GM11168 (cell line): ENCODE data around the gene ADARB1.

Source experiments
- in situ Hi-C: fragments of 300-500 bp; cut with MboI; formaldehyde crosslinking; loops from one replicate; pipeline ENCODE4 v1.12.0; 2022; ENCODE audit warnings: low sequenced_read_pairs; ENCODE audit not compliant: unreplicated experiment

The ADARB1 gene

GRCh38 chr21:45090966-45091365, 16.6 kb downstream of the ADARB1 start:
- in situ Hi-C loops, result no loop called here

DNA sequence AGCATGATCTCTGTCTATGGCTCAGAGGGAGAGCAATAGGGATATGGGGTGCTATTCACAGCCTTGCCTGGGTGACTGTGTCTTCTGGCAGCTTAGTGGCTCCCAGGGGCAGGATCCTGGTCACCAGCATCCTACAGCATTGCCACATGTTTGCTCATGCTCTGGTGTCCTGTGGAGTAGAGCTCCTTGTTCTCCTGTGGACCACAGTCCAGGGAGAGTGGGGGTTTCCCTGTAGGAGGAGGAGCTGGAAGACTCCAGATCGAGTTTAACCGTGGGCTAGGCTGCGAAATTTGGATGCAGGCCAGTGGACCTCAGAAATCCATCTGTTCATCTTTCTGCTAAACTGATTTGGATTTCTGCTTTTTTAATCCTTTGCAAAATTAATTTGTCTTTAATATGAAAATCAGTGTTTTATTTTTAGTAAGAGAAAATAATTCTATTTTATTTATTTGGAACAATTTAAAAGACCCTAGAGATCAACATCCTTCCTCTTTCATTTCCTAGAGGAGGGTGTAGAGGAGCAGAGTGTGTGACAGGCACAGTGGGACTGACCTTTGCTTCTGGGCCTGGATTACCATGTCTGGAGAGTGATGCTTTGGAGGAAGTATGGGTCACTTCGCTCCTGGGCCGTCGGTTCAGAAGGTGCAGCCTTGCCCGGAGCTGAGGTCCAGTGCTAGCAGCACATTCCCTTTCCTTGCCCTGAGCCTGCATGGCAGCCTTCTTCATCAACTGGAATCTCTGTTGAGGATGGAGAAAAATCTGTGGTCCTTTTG, 17.4 kb downstream of the ADARB1 start:
- in situ Hi-C loops, result no loop called here

- in situ Hi-C loops, result no loop called here
Observed at GRCh38 chr21:45093035-45093532, 18.7 kb downstream of the ADARB1 start.

DNA sequence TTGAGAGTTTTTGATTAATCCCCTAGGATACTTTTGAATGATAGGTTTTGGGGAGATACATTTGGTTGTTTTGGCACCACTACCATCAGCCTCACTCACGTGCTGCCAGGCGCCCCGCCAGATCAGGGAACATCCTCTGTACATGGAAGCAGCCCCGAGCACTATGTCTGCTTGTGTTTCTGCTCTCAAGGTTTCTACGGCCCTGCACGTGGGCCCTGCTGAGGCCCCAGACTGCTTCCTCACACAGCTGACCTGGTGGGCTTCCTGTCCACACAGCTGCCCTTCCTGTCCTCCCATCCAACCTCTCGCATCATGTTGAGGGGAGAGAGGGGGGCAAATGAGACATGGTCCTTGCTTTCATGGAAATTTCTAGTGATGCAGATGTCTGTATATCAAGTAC, 20.0 kb downstream of the ADARB1 start:
- in situ Hi-C loops, result no loop called here

GRCh38 chr21:45095505-45095904, 21.1 kb downstream of the ADARB1 start:
- in situ Hi-C loops, result loop anchor here (5.0 kb wide), 1 partner anchor 42 kb away; no protein-coding TSS in a partner anchor

DNA sequence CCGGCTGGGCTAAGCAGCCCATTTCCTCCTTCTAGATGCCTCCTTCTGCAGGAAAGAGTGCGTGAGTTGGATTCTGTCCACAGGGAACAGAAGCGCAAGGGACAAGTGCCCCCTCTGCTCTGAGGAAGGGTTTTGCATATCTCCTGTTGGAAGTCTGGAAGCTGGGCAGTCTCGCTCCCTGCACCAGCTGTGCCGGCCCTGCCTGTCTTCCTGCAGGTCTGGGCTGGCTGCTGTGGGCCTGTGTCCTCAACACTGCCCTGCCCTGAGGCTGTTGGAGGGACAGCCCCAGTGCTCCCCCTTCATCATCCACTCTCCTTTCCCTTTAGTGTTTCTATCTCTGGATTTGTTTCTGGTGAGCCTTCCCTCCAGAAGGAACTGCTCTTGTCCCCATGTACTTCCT, 21.8 kb downstream of the ADARB1 start:
- in situ Hi-C loops, result loop anchor here (5.0 kb wide), 1 partner anchor 41 kb away; no protein-coding TSS in a partner anchor

DNA sequence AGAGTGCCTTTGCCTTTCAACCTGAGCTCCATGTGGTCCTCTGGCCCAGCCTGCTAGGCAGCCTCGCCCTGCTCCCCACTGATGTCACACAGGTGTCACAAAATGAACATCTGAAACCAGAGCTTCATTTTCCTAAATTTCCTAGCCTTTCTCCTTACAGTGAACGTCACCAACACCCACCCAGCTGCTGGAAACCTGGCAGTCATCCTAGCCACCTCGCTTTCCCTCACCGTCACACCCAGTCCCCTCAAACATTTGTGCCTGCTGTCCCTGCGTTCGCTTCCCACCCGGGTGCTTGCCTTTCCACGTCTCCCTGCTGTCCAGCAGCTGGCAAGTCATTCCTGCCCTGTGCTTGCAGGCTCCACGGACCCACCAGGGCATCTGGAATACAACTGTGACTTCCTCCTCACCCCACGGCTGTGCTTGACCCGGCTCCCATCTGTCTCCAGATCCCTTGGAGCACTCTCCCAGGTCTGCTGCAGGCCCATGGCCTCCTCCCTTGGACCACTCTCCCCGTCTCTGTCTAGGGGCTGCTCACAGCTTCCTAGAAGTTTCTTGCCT, 23.5 kb downstream of the ADARB1 start:
- in situ Hi-C loops, result loop anchor here (5.0 kb wide), 1 partner anchor 39 kb away; no protein-coding TSS in a partner anchor

- in situ Hi-C loops, result loop anchor here (5.0 kb wide), 1 partner anchor 38 kb away; no protein-coding TSS in a partner anchor
Observed at GRCh38 chr21:45098867-45099266, 24.5 kb downstream of the ADARB1 start.

GRCh38 chr21:45099571-45099970, 25.2 kb downstream of the ADARB1 start:
- in situ Hi-C loops, result loop anchor here (5.0 kb wide), 1 partner anchor 38 kb away; no protein-coding TSS in a partner anchor

GRCh38 chr21:45100866-45101265, 26.5 kb downstream of the ADARB1 start:
- in situ Hi-C loops, result no loop called here

DNA sequence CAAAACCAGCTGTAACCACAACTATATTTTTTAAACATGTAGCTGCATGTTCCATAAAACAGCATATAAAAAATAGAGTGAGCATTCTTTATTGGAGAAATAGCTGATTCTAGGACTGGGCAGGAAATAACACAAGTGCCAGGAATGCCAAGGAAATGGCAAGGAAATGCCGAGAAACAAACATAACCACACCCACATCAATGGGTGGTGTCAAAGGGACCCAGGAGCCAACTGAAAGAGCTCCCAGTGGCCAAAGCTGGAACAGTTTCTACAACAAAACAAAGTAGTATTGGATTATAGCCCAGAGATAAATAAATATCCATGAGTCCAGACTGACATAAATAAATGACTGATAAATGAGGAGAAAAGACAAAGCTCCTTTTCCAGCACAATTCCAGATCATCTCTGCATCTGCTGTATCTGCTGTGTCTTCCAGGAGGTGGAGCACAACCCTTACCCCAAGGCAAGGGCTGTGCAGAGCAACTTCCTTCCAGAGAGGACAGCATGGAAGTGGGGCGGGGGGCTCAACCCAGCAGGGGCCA, 28.1 kb downstream of the ADARB1 start:
- in situ Hi-C loops, result no loop called here

DNA sequence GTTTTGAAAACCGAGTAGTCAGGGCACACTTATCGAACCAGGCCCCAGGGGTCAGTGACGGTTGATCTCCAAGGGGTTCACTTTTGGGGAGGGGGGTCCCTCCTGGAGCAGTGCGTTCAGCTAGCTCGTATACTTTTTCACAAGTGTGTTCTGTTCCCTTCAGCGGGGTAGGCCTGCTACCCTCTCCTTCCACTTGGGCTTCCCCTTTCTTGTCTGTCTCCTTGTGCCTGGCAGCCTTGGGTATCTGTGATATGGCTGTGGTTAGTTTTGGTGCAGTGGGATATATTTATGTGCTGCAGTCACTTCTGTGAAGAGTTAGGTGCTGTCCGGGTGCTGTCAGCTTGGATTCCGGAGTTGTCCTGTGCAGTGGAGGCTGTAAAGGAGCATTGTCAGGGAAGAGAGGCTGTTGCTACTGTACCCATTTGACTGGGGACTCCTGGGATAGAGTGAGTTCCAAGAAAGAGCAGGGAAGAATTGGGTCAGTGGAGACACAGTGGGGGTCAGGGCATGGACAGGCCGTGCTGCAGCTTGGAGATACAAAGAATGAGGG, 29.7 kb downstream of the ADARB1 start:
- in situ Hi-C loops, result no loop called here

GRCh38 chr21:45104560-45104959, 30.2 kb downstream of the ADARB1 start:
- in situ Hi-C loops, result no loop called here

DNA sequence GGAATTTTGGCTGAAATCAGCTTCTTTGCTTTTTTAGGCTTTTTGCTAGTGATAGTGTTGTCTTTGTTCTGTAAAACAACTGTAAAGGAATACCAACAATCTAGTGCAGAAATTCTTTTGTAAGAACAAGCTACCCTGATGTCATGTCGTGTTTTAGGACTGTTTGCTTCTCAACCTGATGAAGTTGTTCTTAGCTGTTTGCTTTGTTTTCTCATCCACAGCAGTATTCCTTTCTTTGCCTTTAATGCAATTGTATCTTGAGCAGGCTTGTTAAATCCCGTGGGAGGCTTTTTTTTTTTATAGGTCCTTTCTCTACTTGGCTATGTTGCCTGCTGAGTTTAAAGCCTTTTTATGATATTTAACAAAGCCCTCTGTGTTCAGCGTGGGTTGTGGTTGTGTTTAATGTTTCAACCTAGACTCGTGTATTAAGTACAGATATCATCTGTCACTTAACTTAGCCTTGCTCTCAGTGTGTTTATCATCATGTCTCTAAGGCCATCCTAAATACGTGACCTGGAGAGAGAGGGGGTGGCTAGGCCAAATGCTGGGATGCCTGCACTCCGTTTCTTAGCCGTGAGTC, 31.6 kb downstream of the ADARB1 start:
- in situ Hi-C loops, result no loop called here

GRCh38 chr21:45108034-45108790, 33.8 kb downstream of the ADARB1 start:
- in situ Hi-C loops, result no loop called here

DNA sequence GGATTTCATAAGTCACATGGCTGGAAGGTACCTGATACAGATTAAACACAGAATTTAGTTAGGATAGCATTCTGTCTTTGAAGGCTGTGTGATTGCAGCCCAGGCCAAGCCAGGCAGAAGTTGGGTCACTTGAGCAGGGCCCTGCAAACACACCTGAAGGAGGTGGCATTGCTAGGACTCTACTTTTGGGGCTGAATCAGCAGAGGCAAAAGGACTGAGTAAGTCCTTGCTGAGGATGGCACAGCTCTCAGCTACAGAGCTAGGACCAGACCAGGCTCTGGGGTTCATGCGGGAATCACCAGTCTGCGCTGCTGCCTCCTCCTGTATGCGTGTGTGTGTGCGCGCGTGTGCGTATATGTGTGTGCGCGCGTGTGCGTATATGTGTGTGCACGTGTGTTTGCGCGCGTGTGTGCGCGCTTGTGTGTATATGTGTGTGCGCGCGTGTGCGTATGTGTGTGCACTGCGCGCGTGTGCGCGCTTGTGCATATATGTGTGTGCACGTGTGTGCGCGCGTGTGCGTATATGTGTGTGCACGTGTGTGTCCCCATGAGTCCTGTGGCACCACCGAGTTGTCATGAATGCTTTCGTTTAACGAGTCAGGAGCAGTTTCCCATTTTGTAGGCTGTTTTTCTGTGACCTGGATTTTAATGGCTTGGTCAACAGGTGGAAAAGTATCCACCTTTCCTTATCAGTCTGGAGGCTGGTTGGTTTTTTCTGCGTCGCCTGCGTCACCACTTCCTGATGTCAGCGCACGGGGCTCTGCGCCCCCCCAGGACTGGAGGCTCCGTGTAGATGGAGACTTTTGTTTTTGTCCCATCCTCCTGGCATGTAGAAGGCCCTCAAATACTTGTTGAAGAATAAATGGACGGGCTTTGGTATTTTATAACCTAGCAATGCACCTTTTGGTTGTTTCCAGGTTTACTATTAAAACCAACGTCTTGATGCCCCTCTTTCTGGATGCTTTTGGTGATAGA, 34.7 kb downstream of the ADARB1 start:
- in situ Hi-C loops, result no loop called here

- in situ Hi-C loops, result no loop called here
Observed at GRCh38 chr21:45109831-45110492, 35.6 kb downstream of the ADARB1 start.
